HG03025 (cell line): ENCODE measurements around the gene TP53INP2.
"Not testable (repeated sequence)": the region's sequence is repeated elsewhere in the genome, so short reads cannot be mapped to it uniquely, and the experiment has no call there.

Source experiments
- ATAC-seq: cut with Tn5 transposase; IDR thresholded peaks from one replicate; pipeline ENCODE4 v1.9.1; 2021; ENCODE audit warnings: mild to moderate bottlenecking, moderate library complexity; ENCODE audit not compliant: unreplicated experiment, low FRiP score

The TP53INP2 gene, protein sequence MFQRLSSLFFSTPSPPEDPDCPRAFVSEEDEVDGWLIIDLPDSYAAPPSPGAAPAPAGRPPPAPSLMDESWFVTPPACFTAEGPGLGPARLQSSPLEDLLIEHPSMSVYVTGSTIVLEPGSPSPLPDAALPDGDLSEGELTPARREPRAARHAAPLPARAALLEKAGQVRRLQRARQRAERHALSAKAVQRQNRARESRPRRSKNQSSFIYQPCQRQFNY

GRCh38 chr20:34704177-34705007 lies at the start of gene TP53INP2:
Gene TP53INP2 (plus strand): TSS chr20:34704344. CDS start chr20:34708740, 4,396 bp downstream.
- peak; percentile 45 for ATAC-seq

DNA sequence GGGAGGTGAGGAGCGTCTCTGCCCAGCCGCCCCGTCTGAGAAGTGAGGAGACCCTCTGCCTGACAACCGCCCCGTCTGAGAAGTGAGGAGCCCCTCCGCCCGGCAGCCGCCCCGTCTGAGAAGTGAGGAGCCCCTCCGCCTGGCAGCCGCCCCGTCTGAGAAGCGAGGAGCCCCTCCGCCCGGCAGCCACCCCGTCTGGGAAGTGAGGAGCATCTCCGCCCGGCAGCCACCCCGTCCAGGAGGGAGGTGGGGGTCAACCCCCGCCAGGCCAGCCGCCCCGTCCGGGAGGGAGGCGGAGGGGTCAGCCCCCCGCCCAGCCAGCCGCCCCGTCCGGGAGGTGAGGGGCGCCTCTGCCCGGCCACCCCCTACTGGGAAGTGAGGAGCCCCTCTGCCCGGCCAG lies 45.5 kb upstream of the TP53INP2 start:
- not testable (repeated sequence) for ATAC-seq

DNA sequence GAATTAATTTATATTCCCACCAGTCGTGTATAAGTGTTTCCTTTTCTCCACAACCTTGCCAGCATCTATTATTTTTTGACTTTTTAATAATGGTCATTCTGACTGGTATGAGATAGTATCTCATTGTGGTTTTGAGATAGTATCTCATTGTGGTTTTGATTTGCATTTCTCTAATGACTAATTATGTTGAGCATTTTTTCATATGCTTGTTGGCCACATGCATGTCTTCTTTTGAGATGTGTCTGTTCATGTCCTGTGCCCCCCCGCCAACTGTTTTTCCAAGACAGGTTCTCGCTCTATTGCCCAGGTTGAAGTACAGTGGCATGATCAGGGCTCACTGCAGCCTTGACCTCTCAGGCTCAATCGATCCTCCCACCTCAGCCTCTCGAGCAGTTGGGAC lies 42.3 kb upstream of the TP53INP2 start:
- ATAC-seq, result not testable (repeated sequence)

DNA sequence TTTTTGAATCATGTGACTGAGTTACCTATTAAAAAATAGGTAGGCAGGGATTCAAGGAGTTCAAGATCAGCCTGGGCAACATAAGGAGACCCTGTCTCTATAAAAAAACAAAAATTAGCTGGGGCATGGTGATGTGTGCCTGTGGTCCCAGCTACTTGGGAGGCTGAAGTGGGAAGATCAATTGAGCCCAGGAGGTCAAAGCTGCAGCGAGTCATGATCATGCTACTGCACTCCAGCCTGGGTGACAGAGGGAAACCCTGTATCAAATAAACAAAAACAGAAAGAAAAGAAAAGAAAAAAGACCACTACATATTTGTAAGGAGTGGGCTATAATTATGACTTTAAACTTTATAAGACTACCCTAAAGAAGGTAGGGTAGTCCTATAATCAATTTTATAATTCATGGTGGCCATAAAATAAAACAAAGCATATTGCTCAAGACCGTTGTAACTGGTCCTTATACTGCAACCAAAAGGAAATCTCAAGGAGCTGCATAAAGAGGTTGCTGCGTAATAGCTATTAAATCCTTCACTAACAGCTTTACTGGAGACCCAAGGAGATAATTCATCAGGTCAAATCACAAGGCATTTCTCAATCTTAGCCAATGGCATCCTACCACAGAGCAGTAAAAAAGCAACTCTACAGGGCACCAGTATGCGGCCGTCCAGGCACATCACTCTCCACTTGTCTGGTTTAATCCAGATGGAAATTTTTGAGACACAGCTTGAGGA lies 40.8 kb upstream of the TP53INP2 start:
- ATAC-seq, result no peak

DNA sequence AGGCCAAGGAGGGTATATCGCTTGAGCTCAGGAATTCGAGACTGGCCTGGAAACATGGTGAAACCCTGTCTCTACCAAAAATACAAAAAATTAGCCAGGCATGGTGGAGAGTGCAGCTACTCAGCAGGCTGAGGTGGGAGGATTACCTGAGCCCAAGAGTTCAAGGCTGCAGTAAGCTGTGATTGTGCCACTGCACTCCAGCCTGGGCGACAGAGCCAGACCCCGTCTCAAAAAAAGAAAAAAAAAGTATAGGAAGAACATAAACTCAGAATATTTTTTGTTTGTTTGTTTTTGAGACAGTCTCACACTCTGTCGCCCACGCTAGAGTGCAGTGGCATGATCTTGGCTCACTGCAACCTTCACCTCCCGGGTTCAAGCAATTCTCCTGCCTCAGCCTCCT lies 39.4 kb upstream of the TP53INP2 start:
- ATAC-seq, result not testable (repeated sequence)

DNA sequence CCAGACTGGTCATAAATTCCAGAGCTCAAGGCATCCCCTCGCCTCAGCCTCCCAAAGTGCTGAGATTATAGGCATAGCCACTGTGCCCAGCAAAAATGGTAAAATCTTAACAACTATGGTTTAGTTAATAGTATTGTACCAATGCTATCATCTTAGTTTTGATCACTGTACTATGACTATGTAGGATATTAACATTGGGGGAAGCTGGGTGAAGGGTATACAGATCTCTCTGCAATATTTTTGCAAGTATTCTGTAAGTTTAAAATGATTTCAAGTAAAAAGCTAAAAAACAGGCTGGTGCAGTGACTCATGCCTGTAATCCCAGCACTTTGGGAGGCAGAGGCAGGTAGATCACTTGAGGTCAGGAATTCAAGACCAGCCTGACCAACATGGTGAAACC lies 35.0 kb upstream of the TP53INP2 start:
- no peak for ATAC-seq

- ATAC-seq, result no peak
Measured at GRCh38 chr20:34673412-34673811, 30.7 kb upstream of the TP53INP2 start.

DNA sequence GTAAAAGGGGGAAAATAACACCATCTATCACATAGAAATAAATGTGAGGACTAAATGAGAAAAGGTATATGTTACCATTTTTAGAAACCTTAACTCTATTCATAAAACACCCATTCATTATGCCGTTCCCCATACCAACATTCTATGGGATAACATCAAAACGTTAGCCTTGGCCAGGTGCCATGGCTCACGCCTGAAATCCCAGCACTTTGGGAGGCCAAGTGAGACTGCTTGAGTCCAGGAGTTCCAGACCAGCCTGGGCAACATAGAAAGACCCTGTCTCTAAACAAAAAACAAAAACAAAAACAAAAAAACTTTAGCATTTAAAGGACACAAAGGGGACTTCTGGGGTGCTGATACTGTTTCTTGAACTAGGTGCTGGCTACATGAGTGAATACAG lies 28.6 kb upstream of the TP53INP2 start:
- ATAC-seq, result no peak

- no peak for ATAC-seq
Measured at GRCh38 chr20:34675993-34676641, 28.0 kb upstream of the TP53INP2 start.

DNA sequence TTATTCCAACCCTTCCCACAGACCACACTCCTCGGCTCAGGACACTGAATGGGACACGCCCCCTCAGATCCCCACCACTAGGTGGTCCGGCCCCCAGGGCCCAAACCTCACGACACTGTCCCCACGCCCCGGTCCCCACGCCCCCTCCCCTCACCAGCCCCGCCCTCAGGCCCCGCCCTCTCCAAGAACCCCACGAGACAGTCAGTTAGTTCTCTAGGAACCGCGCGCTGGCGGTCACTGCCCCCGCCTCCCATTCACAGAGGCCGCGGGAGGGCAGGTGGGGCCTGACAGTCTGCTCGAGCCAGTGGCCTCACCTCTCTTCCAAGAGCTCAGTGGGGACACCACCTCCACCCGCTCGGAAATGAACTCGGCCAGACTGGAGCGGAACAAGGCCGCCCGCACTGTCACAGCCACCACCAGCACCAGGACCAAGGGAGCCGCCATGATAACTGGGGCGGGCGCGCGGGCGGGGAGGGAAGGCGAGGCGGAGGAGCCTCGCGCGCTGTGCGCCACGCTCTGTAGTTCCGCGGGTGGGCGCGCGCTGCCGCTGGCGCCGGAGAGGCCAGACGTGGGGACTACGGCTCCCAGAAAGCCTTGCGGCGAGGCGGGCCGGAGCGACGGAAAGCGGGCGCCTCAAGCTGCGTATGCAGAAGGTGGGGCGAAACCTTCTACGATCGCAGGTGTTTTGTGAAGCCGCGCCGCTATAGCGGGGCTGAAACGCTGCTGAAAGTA lies 27.3 kb upstream of the TP53INP2 start, which contains the start of gene PIGU:
PIGU (minus strand) TSS at position 451 of the 732 bp plus-strand sequence; CDS start at position 444, 7 bp downstream.
- peak; percentile 90 for ATAC-seq

GRCh38 chr20:34680586-34681175 lies 23.5 kb upstream of the TP53INP2 start:
- ATAC-seq, result no peak

DNA sequence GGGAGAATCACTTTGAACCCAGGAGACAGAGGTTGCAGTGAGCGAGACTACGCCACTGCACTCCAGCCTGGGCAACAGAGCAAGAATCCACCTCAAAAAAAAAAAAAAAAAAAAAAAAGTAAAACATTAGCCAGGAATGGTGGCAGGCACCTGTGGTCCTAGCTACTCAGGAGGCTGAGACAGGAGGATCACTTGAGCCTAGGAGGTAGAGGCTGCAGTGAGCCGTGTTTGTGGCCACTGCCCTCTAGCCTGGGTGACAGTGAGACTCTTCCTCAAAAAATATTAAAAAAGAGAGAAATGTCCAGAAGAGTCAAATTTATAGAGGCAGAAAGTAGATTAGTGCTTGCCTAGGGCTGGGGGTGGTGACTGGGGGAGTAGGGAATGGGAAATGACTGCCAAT lies 20.5 kb upstream of the TP53INP2 start:
- ATAC-seq, result no peak

DNA sequence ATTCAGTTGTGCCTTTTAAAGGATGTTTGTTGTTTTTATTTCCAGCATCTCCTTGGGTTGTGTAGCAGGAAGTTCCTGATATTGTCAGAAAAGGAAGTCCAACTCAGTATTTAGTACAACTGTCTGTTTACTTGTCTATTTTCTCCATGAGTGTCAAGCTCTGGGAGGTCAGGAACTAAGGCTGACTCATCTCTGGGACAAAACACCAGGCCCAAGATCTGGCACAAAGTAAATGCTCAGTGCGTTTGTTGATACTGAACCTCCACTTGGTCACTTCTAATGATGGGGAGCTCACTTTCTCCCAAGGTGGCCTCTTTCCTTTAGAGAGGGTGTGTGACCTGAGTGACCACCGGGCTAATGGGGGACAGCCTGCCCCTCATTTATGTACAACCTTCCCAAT lies 14.7 kb upstream of the TP53INP2 start:
- ATAC-seq, result no peak

- no peak for ATAC-seq
Measured at GRCh38 chr20:34691838-34692237, 12.3 kb upstream of the TP53INP2 start.

DNA sequence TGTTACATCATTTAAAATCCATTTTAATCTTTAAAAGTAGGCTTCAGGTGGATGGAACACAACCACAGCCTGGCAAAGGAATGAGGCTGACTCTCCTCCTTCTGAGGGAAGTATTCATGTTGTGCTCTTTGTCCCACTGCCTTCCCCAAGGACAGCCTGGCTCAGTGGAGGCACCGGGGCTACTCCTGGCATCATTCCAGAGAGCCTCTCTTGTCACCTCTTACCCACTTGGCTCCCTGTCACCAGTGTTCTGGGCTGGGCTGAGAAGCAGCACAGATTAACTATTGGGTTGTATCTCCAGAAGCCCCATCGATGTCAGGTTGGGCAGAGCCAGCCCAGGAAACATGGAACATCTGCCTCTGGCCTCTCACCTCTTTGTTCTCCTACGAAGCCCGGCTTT lies 10.7 kb upstream of the TP53INP2 start:
- ATAC-seq, result no peak

DNA sequence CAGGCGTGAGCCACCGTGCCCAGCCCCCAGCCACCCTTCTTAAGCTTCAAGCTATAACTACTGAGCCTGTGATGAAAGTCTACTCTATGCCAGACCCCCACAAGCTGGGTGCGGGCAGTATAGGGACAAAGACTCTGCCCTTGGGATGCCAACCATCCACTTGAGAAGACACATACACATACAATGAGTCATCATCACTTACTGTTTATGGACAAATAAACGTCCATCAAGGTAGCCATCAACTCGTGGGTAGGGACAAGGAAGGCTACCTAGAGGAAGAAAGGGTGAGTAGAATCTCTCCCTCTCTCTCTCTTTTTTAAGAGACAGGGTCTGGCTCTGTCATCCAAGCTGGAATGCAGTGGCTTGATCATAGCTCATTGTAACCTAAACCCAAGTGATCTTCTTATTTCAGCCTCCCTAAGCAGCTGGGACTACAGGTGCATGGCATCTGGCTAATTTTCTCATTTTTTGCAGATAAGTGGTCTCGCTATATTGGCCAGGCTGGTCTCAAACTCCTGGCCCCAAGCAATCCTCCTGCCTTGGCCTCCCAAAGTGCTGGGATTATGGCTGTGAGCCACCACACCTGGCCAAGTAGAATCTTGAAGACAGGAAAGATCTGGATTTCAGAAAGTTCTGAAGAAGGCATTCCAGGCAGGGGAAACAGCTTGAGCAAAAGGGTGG lies 2.6 kb upstream of the TP53INP2 start:
- no peak for ATAC-seq

DNA sequence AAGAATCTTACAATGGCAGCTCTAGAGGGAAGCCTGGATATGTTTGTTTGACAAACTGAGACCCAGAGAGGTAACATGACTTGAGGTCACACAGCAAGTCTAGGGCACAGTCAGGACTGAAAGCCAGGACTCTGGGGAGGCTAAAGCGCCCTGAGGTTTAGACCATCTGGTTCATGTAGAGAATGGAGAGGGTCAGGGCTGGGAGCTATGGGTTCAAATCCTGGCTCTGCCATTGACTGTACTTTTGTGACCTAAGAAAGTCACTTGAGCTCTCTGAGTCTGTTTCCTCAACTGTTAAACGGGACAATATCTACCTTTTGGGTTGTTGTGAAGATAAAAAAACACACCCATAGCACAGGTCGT lies 1.1 kb upstream of the TP53INP2 start:
- ATAC-seq, result no peak

- no peak for ATAC-seq
Measured at GRCh38 chr20:34703424-34704176, 544 bp upstream of the TP53INP2 start.
